HG02970 (cell line): Measurements from ENCODE around the gene SEC61A1.

Source experiments
- ATAC-seq: cut with Tn5 transposase; IDR thresholded peaks from one replicate; pipeline ENCODE4 v1.9.1; 2021; ENCODE audit warnings: mild to moderate bottlenecking, moderate library complexity, moderate number of reproducible peaks; ENCODE audit not compliant: unreplicated experiment, low FRiP score

Gene SEC61A1

DNA sequence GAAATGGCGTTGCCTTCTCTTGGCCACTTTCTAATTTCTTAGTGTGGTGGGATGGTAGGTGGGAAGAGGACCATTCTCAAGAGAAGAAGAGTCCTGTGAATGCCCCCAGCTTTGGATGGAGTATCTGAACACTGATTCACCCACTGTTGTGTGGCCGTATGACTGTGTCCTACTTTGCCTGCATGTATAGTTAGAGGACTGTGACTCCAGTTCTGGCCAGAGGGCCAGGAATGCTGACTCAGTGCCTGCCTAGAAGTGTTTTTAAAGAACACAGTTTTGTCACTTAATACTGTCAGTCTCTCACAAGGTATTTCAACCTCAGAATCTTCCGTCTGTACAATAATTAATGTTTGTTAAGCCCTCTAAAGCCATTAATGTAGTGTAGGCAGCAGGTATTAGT, 2.1 kb downstream of the SEC61A1 start:
- no peak for ATAC-seq

DNA sequence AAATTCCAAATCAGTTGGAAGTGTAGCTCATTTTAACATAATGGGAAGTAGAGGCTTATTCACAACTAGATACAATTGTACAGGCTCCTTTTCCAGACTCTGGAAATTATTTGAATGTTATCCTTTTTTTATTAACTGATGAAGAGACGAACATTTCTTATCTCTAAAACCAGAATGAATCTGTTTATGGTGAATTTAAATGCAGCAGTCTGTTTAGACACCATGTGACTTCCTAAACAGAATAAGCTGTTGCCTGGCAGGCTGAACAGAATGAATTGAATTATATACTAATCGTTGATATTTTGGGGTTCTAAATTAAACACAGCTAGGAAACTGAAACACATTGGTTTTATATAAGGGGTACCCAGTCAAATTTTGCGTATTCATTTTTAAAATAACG, 4.0 kb downstream of the SEC61A1 start:
- ATAC-seq: no peak

DNA sequence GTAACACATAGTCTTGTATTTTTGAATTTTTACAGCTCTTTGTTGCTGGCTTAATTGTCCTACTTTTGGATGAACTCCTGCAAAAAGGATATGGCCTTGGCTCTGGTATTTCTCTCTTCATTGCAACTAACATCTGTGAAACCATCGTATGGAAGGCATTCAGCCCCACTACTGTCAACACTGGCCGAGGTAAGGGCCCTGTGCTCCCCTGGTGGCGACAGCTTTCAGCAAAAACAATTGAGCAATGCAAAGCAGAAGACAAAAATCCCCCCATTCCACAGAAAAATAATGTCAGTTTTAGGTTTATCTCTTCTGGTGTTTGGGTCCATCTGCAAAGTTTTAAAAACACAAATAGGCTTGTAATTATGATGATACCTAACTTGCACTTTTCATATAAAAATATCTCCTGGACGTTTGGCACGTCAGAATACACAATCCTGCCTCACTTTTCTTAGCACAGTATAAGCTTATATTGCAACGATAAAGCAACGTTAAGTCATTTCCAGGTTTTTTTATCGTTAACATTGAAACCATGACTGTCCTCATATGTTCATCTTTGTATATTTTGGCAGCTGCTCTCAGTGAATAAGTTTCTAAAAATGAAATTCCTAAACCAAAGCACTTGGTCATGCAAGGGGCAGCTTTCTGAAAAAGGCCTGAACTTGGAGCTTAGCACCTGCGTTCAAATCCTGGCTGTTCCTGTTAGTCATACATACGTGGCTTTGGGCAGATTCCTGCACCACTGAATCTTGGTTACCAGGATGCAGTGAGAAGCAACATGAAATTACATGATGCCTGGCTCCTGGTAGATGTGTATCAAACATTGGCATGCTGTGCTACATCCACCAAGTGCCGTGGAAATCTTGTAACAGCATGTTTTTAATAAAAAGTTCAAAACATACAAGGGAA, 8.5 kb downstream of the SEC61A1 start:
- no peak for ATAC-seq

DNA sequence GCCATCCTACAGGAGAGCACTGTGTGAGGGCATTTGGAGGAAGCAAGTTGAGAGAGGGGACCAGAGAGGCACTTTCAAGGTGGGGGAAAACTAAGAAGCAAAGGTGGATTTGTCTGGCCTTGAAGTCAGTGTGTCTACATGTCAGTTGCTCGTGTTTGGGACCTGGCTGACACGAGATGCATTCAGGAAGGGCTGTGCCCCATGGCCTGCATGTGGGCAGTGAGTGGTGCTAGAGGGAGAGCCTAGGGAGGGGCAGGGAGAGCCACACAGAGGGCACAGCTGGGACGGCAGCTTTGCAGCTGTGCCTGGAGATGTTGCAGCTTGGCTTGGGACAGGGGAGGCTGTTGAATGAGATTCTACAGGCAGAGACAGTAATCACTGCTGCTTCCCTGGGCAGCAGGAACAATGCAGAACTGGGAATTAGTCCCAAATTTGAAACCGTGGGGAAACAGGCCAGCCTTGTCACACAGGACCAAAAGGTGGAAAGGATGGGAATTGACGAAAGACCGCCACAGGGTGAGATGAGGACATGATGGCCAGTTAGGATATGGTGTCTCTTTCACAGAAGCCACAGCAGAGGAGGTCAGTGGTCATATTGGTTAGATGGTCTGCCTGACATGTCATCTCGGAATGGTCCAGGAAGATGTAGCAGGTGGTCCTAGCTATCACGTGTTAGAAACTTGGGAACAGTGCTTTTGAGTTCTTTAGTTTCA, 10.0 kb downstream of the SEC61A1 start:
- no peak for ATAC-seq

DNA sequence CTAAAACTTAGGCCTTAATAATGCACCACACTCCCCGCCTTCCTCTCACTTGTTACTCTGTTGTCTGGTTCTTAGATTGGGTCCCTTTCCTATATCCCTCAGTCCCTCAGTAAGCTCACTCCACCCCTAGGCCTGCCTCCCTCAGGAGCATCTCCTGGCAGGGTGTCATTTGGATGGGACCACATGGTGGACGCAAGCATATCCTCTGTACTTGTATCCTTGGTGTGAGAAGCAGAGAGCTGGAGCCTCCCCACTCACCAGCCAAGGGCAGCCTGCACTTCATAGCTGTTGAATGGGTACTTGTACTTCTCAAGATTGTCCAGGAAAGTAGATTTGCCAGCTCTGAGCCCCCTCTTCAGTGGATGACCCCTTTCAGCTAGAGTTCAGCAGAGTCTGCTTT, 11.6 kb downstream of the SEC61A1 start:
- no peak for ATAC-seq

DNA sequence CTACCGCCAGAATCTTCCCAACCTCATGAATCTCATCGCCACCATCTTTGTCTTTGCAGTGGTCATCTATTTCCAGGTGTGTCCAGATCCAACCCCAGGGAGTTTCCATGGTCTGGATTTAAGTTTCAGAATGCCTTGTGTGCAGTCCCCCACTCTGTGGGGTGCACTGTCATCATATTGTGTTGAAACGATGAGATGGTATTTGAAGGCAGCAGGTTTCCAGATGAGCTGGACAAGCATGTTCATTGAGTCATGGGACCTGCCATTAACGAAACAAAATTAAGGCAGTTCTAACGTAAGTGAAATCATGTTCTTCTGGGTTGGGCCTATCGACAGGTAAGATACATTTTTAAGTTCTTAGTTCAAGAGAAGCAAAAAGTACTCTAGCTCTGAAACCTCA, 12.7 kb downstream of the SEC61A1 start:
- ATAC-seq: no peak

DNA sequence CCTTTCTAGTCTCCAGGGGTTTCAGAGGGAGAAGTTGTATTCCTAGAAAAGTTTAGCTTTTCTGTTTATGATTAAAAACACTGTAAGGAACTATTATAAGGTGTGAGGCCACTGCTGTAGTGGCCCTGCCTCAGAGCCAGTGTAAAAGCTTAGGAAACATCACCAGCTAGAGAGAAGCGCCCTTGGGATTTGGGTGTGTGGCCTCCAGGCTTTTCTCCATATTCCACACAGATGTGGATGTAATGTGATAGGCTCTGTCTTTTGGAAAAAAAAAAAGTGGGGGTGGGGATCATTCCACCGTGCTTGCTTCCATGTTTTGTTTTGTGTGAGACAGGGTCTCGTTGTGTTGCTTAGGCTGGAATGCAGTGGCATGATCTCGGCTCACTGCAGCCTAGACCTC, 13.9 kb downstream of the SEC61A1 start:
- ATAC-seq: no peak

DNA sequence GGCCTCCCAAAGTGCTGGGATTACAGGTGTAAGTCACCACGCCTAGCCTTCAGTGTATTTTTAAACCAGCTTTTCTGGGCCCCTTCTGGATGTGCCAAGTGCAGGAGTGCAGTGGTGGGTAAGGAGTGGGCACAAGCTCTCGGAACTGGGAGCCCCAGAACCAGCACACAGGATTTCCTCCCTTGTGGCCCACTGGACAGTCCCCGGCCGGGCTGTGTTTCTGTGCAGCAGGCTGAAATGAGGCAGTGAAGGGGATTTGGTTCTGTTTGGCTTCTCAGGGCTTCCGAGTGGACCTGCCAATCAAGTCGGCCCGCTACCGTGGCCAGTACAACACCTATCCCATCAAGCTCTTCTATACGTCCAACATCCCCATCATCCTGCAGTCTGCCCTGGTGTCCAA, 14.4 kb downstream of the SEC61A1 start:
- ATAC-seq: no peak

DNA sequence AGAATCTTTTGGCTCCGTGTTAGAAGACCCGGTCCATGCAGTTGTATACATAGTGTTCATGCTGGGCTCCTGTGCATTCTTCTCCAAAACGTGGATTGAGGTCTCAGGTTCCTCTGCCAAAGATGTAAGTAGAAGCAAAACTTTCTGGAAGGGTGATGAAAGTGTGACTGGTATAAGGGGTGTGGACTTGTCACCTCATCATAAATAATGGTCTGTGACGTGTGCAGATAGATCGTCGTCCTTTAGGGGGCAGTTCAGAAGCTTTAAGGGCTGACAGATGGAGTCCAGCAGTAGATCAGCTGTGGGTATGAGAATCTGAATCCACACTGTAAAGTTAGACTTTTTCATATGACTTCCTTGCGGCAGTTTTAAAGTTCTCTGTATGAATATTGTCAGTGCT, 15.3 kb downstream of the SEC61A1 start:
- no peak for ATAC-seq

DNA sequence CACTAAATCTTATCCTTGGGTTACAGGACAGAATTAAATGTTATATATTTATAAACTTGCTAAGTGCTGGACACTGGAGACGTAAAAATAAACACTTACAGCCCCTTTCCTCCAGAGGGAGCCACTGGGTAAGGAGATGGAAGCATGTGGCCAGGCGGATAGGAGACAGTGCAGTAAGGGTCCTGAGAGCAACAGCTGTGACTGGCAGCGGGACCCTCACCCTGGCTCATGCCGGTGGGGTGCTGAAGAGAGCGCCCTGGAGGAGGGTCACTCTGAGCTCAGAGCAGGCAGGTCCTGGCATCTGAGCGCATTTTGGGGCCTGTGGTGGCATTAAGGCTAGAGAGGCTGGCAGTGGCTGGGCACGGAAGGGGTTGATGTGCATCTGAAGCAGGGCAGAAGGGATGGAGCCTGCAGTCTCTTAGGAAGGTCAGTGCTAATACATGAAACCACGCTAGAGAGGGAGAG, 16.0 kb downstream of the SEC61A1 start:
- no peak for ATAC-seq

DNA sequence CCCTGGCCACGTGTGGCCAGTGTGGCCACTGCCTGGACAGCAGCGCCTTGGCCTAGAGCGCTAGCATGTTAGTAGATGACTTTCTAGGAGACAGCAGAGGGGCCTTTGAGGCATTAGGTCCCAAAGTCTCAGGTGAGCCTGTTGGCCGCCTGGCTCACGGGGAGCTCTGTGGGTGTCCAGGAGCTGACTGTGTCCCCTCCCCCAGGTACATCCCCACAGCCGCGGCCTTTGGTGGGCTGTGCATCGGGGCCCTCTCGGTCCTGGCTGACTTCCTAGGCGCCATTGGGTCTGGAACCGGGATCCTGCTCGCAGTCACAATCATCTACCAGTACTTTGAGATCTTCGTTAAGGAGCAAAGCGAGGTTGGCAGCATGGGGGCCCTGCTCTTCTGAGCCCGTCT, 17.0 kb downstream of the SEC61A1 start:
- ATAC-seq: no peak

DNA sequence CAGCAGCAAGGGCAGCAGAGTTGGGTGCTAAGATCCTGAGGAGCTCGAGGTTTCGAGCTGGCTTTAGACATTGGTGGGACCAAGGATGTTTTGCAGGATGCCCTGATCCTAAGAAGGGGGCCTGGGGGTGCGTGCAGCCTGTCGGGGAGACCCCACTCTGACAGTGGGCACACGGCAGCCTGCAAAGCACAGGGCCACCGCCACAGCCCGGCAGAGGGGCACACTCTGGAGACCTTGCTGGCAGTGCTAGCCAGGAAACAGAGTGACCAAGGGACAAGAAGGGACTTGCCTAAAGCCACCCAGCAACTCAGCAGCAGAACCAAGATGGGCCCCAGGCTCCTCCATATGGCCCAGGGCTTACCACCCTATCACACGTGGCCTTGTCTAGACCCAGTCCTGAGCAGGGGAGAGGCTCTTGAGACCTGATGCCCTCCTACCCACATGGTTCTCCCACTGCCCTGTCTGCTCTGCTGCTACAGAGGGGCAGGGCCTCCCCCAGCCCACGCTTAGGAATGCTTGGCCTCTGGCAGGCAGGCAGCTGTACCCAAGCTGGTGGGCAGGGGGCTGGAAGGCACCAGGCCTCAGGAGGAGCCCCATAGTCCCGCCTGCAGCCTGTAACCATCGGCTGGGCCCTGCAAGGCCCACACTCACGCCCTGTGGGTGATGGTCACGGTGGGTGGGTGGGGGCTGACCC, 18.8 kb downstream of the SEC61A1 start:
- no peak for ATAC-seq

DNA sequence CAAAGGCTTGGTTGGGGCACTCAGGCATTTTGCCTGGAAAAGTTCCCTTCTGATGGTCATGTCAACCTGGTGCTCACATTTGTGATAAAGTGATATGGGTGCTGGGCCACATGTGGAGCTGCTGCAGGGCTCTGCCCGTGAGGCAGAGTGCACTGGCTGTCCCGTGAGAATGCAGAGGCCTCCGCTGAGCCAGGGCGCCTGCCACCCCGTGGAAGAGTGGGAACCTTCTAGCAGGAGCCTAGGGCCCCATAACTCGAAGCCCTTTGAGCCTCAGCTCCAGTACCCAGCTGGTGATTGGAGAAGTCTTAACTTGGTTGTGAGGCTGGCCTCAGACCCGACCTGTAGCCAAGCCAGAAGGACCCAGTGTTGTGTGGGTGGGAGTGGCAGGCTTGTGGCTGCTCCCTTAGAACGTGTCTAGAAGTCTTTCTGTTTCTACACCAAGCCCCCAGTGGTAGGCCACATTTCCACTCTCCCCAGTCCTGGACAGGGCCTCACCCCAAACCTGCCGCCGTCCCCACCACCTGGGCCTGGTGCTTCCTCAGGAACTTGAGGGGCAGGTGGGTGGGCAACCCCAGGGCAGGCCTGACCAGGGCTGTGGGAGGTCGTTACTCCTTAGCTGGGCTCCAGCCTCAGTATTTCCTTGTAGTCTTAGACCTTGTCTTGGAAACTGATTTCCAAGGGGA, 19.7 kb downstream of the SEC61A1 start:
- no peak for ATAC-seq

DNA sequence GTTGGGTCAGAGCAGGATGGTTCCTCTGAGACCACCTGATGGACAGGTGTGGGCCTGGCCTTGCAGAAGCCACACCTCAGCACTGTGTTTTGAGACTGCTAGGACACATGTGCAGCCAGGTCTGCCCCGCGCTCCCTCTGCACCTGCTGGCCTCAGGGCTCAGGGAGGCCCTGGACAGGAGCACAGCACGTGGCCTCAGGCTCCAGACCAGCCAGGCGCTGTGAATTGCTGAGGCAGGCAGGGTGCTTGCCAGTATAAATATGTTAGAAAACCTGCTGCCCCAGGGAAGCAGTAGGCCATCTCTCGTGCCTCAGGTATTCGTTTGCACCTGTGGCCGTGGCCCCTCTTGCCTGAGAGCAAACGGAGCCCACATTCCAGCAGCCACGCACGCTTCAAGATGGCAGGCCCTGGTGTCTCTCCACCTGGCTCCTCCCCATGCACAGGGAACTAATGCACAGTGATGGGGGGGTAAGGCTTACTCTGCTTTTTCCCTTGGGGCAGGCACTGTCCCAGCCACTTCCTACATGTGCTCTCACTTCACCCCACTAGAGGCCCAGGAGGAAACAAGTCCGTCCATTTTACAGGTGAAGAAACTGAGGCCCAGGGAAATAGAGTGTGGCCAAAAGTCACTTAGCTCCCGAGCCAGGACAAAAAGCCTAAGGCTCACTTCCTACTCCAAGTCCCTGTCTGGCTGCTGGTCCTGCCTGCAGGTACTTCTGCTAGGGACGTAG, 20.4 kb downstream of the SEC61A1 start:
- ATAC-seq: no peak

DNA sequence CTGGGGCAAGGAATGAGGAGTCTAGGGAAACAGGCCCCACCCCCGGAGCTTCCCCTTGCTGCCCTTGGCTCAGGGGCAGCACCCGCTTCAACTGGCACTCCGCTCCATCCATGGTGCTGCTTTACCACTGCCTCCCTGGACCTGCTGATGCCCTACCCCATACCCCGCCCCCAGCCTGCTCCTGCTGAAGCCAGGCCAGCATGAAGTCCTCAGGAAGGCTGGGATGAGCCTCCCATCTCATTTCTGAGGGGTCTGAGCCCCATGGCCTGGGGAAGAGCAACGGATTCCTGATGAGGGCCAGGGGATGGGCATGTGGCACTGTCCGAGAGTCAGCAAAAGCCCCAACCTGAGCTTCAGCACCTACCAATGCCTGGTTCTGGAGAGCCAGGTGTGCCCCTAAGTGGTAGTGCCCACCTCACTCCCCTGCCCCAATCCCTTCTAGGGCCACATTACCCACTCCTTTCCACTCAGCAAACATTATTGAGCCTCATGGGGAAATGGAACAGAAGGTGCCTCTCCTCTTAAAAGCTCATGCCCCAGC, 21.0 kb downstream of the SEC61A1 start:
- no peak for ATAC-seq

DNA sequence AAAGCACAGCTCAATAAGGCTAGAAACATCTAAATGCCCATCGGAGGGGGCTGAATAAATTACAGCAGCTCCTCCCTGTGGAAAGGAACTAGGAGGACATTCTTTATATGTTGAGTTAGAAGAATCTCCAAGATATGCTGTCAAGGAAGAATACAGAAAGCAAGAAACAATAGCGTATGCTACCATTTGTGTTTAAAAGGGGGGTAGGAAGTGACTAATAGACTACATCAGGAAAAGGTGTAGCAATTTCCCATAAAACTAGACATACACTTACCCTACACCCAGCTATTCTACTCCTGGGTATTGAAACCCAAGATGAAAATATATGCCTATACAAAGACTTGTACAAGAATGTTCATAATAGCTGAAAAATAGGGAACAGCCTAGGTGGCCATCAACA, 21.6 kb downstream of the SEC61A1 start:
- ATAC-seq: no peak

DNA sequence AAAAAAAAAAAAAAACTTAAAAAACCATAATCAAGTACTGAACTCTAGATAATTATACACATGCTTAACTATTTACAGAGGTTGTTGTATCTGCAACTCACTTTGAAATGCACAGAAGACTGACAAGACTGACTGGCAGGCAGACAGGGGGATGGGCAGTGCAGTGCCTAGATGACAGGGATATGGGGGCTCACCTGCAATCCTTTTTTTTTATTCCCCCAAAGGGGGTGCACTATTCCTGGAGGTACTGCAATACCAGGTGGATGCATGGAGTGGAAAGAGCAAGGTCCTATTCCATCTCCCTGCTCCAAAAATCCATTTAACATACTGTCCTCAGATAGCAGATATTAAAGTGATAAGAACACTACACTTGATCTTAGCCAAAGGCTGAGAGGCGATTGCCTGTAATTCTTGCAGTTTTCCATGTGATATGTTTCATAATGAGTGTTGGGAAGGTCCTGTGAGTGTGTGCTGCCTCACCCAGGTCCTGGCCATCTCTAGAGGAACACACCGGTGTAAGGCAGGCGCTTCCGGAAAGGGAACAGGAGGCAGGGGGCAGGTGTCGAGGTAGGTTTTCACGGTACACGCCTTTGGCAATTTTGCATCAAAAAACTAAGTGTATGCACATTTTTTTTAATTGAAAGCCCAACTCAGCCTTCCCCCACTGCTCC, 22.7 kb downstream of the SEC61A1 start:
- no peak for ATAC-seq

DNA sequence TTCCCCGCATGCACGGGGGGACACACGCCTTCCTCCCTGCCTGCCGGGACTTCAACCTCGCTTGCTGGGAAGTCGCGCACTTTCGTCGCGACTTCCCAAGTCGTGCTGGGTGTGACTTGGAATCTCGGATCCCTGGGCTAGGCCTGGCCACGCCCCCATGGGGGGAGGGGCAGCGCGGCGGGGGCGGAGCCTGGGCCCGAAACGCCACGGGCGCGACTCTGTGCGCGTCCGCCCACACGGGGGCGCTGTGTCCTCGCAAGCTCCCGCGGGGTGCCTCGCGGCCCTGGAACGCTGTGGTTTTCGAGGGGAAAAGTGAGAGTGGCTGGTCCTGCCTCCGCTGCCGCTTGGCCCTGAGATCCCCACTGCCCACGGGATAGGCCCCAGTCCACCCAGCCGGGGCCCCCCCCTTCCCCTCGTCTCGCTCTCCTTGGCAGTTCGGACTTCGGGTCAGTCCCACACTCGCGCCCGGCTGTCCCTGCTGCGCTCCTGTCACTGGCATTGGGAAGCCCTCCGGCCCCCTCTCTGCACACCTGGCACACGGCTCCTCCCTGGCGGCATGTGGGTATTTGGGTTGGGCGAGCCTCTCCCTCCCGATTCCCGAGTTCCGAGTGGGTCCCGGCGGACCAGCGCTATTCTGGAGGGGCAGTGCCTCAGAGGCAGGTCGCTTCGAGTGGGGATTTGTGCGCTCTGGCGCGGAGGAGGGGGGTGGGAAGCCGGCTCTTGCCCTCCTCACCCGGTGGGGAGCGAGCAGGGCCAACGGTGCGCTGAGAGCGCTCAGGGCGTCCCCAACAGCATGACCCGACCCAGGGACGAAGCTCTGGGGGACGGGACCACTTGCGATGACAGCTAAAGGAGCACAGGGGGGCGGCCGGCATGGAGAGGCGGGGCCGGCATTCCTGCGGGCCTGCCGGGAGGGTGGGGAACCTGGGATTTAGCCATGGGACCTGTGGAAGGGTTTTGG, 23.6 kb downstream of the SEC61A1 start:
- ATAC-seq: no peak
